Lower lobe of right lung (tissue), 2 donors: ENCODE data around the gene CFAP77. TPM values are rescaled to one million over a fixed set of nuclear protein-coding genes. Genes with fewer than 3 reads are reported as not detected.

Experiments
- ATAC-seq, 2 donors: fragments of 200-7000 bp; cut with Tn5 transposase; one replicate each; pipeline ENCODE4 v1.9.1; 2020 to 2022; ENCODE audit warnings: mild to moderate bottlenecking in 2 of 2, moderate library complexity in 2 of 2
- DNase-seq: peaks from one replicate; pipeline ENCODE4 v3.0.0-alpha.2; 2020
- H3K27ac ChIP-seq: fragments of 200-600 bp; one replicate; pipeline ENCODE4 v1.8.0; 2022
- H3K27me3 ChIP-seq: fragments of 200-600 bp; one replicate; pipeline ENCODE4 v1.8.0; 2022; ENCODE audit warnings: low read depth
- H3K36me3 ChIP-seq: fragments of 200-600 bp; one replicate; pipeline ENCODE4 v1.8.0; 2022; ENCODE audit warnings: mild to moderate bottlenecking
- H3K4me1 ChIP-seq: fragments of 200-600 bp; one replicate; pipeline ENCODE4 v1.8.0; 2022
- H3K4me3 ChIP-seq: fragments of 200-600 bp; one replicate; pipeline ENCODE4 v1.8.0; 2022; ENCODE audit warnings: mild to moderate bottlenecking
- H3K9me3 ChIP-seq: fragments of 200-600 bp; one replicate; pipeline ENCODE4 v1.8.0; 2022
- CTCF ChIP-seq: fragments of 200-600 bp; IDR thresholded peaks from one replicate; pipeline ENCODE4 v1.8.0; 2022; ENCODE audit warnings: antibody characterized with exemption, mild to moderate bottlenecking
- intact Hi-C: fragments of 100-400 bp; cut with DNase I; formaldehyde crosslinking; loops from one replicate; pipeline ENCODE4 v1.11.0; 2022
- total RNA-seq: library from RNA; stranded (reverse); fragmentation: NEBNext Ultra II Directional; extraction: Animal tissue kit (Norgen Biotek cat#: 25700); gene quantifications from one replicate; pipeline ENCODE4 v1.2.1, GENCODE V29; 2021
- donor health status: DM: no; HTN: yes; CAD: no; lungs with severe emphysema.

Gene CFAP77
- total RNA-seq, 1 donor from 2014 or later = 3.7 TPM

- Histone ChIP-seq H3K27me3 (peaks cover 54% of the 10 kb centered on the region), H3K4me1 (no peaks in the 10 kb centered on the region), H3K9me3 (no peaks in the 10 kb centered on the region), H3K36me3 (no peaks in the 10 kb centered on the region), H3K4me3 (no peak overlapping the region), H3K27ac (no peak overlapping the region)
- intact Hi-C loops = no loop called here
- no peak for DNase-seq
- ATAC-seq = no peak
- no peak for TF ChIP-seq CTCF
Observed at GRCh38 chr9:132426639-132427414, 16.8 kb downstream of the CFAP77 start.

- ATAC-seq (no peak), DNase-seq (no peak)
- Histone ChIP-seq H3K4me1 (no peaks in the 10 kb centered on the region), H3K9me3 (no peaks in the 10 kb centered on the region), H3K36me3 (no peaks in the 10 kb centered on the region), H3K27me3 (peaks cover 19% of the 10 kb centered on the region), H3K27ac (no peak overlapping the region), H3K4me3 (no peak overlapping the region)
- intact Hi-C loops = no loop called here
- TF ChIP-seq CTCF = no peak
Observed at GRCh38 chr9:132430998-132431397, 21.0 kb downstream of the CFAP77 start.

GRCh38 chr9:132434881-132435280, 24.9 kb downstream of the CFAP77 start:
- Histone ChIP-seq H3K9me3 (no peaks in the 10 kb centered on the region), H3K27ac (no peak overlapping the region), H3K4me3 (no peak overlapping the region), H3K27me3 (peaks cover 4% of the 10 kb centered on the region), H3K36me3 (no peaks in the 10 kb centered on the region), H3K4me1 (no peaks in the 10 kb centered on the region)
- ATAC-seq (no peak), DNase-seq (no peak)
- TF ChIP-seq CTCF = no peak
- intact Hi-C loops = no loop called here

DNA sequence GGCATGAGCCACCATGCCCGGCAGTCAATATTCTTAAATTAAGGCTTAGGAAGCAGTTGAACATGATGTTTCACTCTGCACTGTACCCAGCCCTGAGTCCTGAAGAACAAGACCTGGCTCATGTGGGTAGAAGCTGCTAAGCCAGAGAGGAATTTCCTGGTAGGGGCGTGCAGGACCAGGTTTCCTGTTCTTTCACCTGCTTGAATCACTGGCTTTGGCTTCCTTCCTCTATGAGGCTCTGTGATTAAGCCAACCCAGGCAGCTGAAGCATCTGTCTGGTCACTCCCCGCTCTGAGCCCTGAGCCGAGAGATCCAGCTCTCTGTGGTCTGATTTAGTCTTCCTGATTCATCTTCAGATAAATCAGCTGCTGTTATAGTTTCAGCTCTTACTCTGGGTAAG, 29.1 kb downstream of the CFAP77 start:
- TF ChIP-seq CTCF = no peak
- no peak overlapping the region for H3K4me3 ChIP-seq
- H3K36me3 ChIP-seq = no peaks in the 10 kb centered on the region
- DNase-seq (no peak), ATAC-seq (no peak)
- no peaks in the 10 kb centered on the region for H3K9me3 ChIP-seq
- no peaks in the 10 kb centered on the region for H3K4me1 ChIP-seq
- H3K27ac ChIP-seq = no peak overlapping the region
- intact Hi-C loops = no loop called here
- H3K27me3 ChIP-seq = peaks cover 32% of the 10 kb centered on the region

GRCh38 chr9:132440735-132441134, 30.7 kb downstream of the CFAP77 start:
- H3K27ac ChIP-seq = no peak overlapping the region
- H3K36me3 ChIP-seq = no peaks in the 10 kb centered on the region
- no peak overlapping the region for H3K4me3 ChIP-seq
- no peak for TF ChIP-seq CTCF
- no peaks in the 10 kb centered on the region for H3K9me3 ChIP-seq
- intact Hi-C loops = no loop called here
- H3K27me3 ChIP-seq = peaks cover 38% of the 10 kb centered on the region
- no peaks in the 10 kb centered on the region for H3K4me1 ChIP-seq
- DNase-seq = no peak
- no peak for ATAC-seq
